ENCODE data around the gene OR51B6. TPM values are rescaled to one million over a fixed set of nuclear protein-coding genes. Genes with fewer than 3 reads are reported as not detected.
"Not testable (repeated sequence)": the region's sequence is repeated elsewhere in the genome, so short reads cannot be mapped to it uniquely, and the experiment has no call there.

OR51B6 gene
- polyA plus RNA-seq, 4 donors: not detected

DNA sequence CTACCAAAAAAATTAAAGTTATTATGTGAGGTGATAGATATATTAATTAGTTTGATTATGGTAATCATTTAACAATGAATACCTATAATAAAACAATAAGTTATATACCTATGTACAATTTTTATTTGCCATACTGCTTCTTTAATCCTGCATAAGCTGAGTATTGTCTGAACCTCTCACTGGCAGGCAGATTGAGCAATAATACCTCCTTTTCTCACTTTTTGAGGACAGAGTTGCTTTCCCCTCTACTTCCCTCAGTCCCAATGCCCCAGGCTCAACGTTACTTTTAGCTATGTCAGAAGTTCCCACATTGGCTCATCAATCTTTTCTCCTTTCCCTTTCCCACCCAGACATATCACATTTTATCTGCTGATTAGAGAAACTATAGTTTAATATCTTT, 1.8 kb upstream of the OR51B6 start:
- no peaks in the 10 kb centered on the region for H3K27me3 ChIP-seq (ENCODE audit: control insufficient read depth in 3 of 3, insufficient read depth in 3 of 3, low read length in 3 of 3)
- no peak overlapping the region for H3K4me3 ChIP-seq (ENCODE audit: low read depth in 1 of 3, low read length in 3 of 3)
- no peak for FAIRE-seq

DNA sequence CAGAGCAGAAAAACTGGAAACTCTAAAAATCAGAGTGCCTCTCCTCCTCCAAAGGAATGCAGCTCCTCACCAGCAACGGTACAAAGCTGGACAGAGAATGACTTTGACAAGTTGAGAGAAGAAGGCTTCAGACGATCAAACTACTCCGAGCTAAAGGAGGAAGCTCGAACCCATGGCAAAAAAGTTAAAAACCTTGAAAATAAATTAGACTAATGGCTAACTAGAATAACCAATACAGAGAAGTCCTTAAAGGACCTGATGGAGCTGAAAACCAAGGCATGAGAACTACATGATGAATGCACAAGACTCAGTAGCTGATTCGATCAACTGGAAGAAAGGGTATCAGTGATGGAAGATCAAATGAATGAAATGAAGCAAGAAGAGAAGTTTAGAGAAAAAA, 4.7 kb downstream of the OR51B6 start:
- not testable (repeated sequence) for FAIRE-seq; DNase-seq; H3K4me1 ChIP-seq (ENCODE audit: control insufficient read depth in 3 of 3, insufficient read depth in 2 of 3, low read depth in 1 of 3, low read length in 2 of 3); H3K36me3 ChIP-seq (ENCODE audit: control insufficient read depth in 3 of 3, insufficient read depth in 2 of 3, low read depth in 1 of 3, low read length in 3 of 3); H3K9me3 ChIP-seq (ENCODE audit: control insufficient read depth in 2 of 2, insufficient read depth in 1 of 2, low read depth in 1 of 2, low read length in 1 of 2); H3K27ac ChIP-seq (ENCODE audit: low read depth in 1 of 3, low read length in 2 of 3); H3K4me3 ChIP-seq (ENCODE audit: low read depth in 1 of 3, low read length in 3 of 3); H3K27me3 ChIP-seq (ENCODE audit: control insufficient read depth in 3 of 3, insufficient read depth in 3 of 3, low read length in 3 of 3)
- WGBS, 3 donors: 81 to 88% (median 85%) methylated on average over 3 to 5 of the region's 5 CpGs

More for the DNA sequence above, 1.8 kb upstream of the OR51B6 start:
- WGBS, 3 donors: 20 to 43% (median 42%) methylated on average over 1 of the region's 1 CpG
- Histone ChIP-seq H3K36me3 (ENCODE audit: control insufficient read depth in 3 of 3, insufficient read depth in 2 of 3, low read depth in 1 of 3, low read length in 3 of 3) (no peaks in the 10 kb centered on the region), H3K9me3 (ENCODE audit: control insufficient read depth in 2 of 2, insufficient read depth in 1 of 2, low read depth in 1 of 2, low read length in 1 of 2) (no peaks in the 10 kb centered on the region), H3K4me1 (ENCODE audit: control insufficient read depth in 3 of 3, insufficient read depth in 2 of 3, low read depth in 1 of 3, low read length in 2 of 3) (no peaks in the 10 kb centered on the region), H3K27ac (ENCODE audit: low read depth in 1 of 3, low read length in 2 of 3) (no peak overlapping the region)
- no peak for DNase-seq

DNA sequence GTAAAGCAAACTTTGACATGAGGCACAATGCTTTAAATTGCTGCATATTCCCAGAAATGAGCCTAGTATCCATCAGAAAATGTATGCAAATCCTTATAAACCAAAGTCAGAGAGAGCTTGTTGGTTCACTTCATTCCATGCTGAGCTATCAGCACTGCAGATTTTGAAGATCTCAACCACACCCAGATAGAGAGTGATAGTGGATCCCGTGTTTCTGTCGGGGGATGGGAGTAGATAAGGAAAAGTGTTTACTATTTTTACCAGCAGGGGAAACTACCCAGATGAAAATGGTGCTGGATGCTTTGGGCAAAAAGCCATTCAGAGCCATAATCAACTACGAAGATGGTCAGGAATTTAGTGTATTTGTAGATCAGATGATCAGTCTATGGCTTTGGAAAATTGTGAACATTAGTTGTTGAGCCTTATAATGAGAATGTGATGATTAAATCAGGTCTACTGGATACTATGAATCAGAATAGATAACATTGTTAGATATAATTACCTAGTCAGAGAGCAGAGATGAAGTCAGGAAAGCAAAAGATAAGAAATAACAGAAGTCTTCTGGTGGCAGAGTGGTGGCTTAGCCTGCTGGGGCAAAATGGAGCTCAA, 10.8 kb downstream of the OR51B6 start:
- no peak overlapping the region for H3K4me3 ChIP-seq (ENCODE audit: low read depth in 1 of 3, low read length in 3 of 3)
- H3K9me3 ChIP-seq (ENCODE audit: control insufficient read depth in 2 of 2, insufficient read depth in 1 of 2, low read depth in 1 of 2, low read length in 1 of 2): no peaks in the 10 kb centered on the region
- H3K27ac ChIP-seq (ENCODE audit: low read depth in 1 of 3, low read length in 2 of 3): no peak overlapping the region
- no peak for DNase-seq
- no peaks in the 10 kb centered on the region for H3K4me1 ChIP-seq (ENCODE audit: control insufficient read depth in 3 of 3, insufficient read depth in 2 of 3, low read depth in 1 of 3, low read length in 2 of 3)
- FAIRE-seq: no peak
- no peaks in the 10 kb centered on the region for H3K36me3 ChIP-seq (ENCODE audit: control insufficient read depth in 3 of 3, insufficient read depth in 2 of 3, low read depth in 1 of 3, low read length in 3 of 3)
- no peaks in the 10 kb centered on the region for H3K27me3 ChIP-seq (ENCODE audit: control insufficient read depth in 3 of 3, insufficient read depth in 3 of 3, low read length in 3 of 3)
- 51 to 59% (median 52%) methylated on average over 3 of the region's 3 CpGs for WGBS, 3 donors

DNA sequence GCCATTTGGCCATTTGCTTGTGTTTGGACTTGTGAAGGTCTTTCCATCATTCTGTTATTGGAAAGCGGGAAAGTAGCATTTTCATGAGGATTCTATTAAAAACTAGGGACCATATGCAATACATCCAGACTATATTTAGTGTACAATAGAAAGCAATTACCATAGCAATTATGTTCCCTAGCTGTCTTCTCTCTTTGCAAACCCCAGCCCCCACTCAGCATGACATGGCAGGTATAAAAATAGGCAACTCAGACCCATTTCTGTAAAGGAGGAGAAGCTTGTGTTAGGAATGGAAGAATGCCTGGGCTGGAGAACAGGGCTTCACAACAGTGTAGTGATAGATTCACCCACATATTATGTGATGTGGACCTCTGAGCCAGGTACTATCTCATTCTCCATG, 12.4 kb downstream of the OR51B6 start:
- Histone ChIP-seq H3K9me3 (ENCODE audit: control insufficient read depth in 2 of 2, insufficient read depth in 1 of 2, low read depth in 1 of 2, low read length in 1 of 2) (no peaks in the 10 kb centered on the region), H3K36me3 (ENCODE audit: control insufficient read depth in 3 of 3, insufficient read depth in 2 of 3, low read depth in 1 of 3, low read length in 3 of 3) (no peaks in the 10 kb centered on the region), H3K4me1 (ENCODE audit: control insufficient read depth in 3 of 3, insufficient read depth in 2 of 3, low read depth in 1 of 3, low read length in 2 of 3) (no peaks in the 10 kb centered on the region), H3K27me3 (ENCODE audit: control insufficient read depth in 3 of 3, insufficient read depth in 3 of 3, low read length in 3 of 3) (no peaks in the 10 kb centered on the region), H3K4me3 (ENCODE audit: low read depth in 1 of 3, low read length in 3 of 3) (no peak overlapping the region), H3K27ac (ENCODE audit: low read depth in 1 of 3, low read length in 2 of 3) (no peak overlapping the region)
- FAIRE-seq: no peak
- DNase-seq: no peak
- 83 to 93% (median 83%) methylated on average over 1 of the region's 1 CpG for WGBS, 3 donors

DNA sequence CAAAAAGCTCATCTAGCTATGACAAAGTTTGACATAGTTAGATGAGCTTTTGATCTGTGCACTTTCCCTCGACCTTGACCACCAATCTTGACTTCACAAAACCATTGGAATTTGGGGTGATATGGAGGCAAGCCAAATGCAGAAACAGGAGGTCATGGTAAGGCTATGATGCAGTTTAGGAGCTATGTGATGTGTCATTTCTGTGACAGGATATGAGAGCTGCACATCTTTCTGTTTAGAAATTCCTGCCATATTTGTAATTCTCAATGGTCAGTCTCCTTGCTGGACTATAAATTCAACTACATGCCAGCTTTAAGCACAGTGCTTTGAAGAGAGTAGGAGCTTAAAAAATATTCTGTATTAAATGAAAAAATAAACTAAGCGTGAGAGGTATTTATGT, 12.9 kb downstream of the OR51B6 start:
- no peaks in the 10 kb centered on the region for H3K36me3 ChIP-seq (ENCODE audit: control insufficient read depth in 3 of 3, insufficient read depth in 2 of 3, low read depth in 1 of 3, low read length in 3 of 3)
- H3K4me1 ChIP-seq (ENCODE audit: control insufficient read depth in 3 of 3, insufficient read depth in 2 of 3, low read depth in 1 of 3, low read length in 2 of 3): no peaks in the 10 kb centered on the region
- FAIRE-seq (no peak), DNase-seq (no peak)
- H3K4me3 ChIP-seq (ENCODE audit: low read depth in 1 of 3, low read length in 3 of 3): no peak overlapping the region
- no peaks in the 10 kb centered on the region for H3K9me3 ChIP-seq (ENCODE audit: control insufficient read depth in 2 of 2, insufficient read depth in 1 of 2, low read depth in 1 of 2, low read length in 1 of 2)
- H3K27me3 ChIP-seq (ENCODE audit: control insufficient read depth in 3 of 3, insufficient read depth in 3 of 3, low read length in 3 of 3): no peaks in the 10 kb centered on the region
- no peak overlapping the region for H3K27ac ChIP-seq (ENCODE audit: low read depth in 1 of 3, low read length in 2 of 3)
- 18 to 53% (median 45%) methylated on average over 1 to 2 of the region's 2 CpGs for WGBS, 3 donors

DNA sequence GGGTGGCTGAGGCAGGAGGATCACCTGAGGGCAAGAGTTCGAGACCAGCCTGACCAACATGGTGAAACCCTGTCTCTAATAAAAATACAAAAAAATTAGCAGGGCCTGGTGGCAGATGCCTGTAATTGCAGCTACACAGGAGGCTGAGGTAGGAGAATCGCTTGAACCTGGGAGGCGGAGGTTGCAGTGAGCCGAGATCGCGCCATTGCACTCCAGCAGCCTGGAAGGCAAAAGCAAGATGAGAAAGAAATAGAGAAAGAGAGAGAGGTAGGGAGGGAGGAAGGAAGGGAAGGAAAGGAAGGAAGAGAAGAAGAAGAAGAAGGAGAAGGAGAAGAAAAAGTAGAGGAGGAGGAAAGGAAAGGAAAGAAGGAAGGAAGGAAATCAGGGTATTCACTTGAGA, 15.1 kb downstream of the OR51B6 start:
- not testable (repeated sequence) for H3K27ac ChIP-seq (ENCODE audit: low read depth in 1 of 3, low read length in 2 of 3); DNase-seq; FAIRE-seq; H3K4me3 ChIP-seq (ENCODE audit: low read depth in 1 of 3, low read length in 3 of 3); H3K27me3 ChIP-seq (ENCODE audit: control insufficient read depth in 3 of 3, insufficient read depth in 3 of 3, low read length in 3 of 3); H3K9me3 ChIP-seq (ENCODE audit: control insufficient read depth in 2 of 2, insufficient read depth in 1 of 2, low read depth in 1 of 2, low read length in 1 of 2); H3K4me1 ChIP-seq (ENCODE audit: control insufficient read depth in 3 of 3, insufficient read depth in 2 of 3, low read depth in 1 of 3, low read length in 2 of 3); H3K36me3 ChIP-seq (ENCODE audit: control insufficient read depth in 3 of 3, insufficient read depth in 2 of 3, low read depth in 1 of 3, low read length in 3 of 3)
- 73 to 90% (median 89%) methylated on average over 6 of the region's 6 CpGs for WGBS, 3 donors

DNA sequence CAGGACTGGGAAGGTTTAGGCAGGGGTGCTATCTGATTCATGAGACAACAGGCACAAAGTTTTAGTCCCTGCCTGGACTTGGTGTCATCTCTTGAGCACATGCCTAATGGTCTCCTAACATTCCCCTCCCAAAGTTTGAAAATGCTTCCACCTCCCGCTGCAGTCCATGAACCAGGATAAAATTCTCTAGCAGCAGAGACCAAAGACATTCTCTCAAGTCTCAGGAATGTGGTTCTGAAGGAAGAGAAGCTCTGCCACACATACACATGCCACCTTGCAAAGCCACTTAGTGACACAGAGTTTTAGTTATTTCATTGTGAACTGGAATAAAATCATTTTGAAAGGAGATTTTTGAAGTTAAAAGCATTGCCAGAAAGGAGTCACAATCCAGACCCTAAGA, 15.5 kb downstream of the OR51B6 start:
- FAIRE-seq: no peak

DNA sequence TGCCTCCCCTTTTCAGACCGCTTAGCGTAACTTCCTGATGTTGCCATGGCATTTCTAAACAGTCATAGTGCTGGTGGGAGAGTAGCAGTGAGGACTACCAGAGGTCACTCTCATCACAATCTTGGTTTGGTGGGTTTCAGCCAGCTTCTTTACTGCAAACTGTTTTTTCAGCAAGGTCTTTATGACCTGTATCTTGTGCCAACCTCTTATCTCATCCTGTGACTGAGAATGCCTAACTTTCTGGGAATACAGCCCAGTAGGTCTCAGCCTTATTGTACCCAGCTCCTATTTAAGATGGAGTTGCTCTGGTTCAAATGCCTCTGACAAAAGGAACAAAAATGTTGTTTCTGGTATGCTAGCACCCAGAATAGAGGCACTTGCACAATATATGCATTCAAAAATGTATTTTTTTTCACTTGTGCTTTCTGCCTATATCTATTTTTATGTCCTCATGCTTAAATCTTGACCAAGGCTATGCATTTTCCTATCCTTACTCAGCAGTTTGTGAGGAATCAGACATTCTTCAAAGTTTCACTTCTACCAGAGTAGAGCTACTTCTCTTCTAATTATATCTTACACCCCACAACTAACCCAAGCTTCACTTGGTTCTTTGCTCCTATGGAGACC, 16.3 kb downstream of the OR51B6 start:
- FAIRE-seq: no peak
- Histone ChIP-seq H3K4me3 (ENCODE audit: low read depth in 1 of 3, low read length in 3 of 3) (no peak overlapping the region), H3K36me3 (ENCODE audit: control insufficient read depth in 3 of 3, insufficient read depth in 2 of 3, low read depth in 1 of 3, low read length in 3 of 3) (no peaks in the 10 kb centered on the region), H3K4me1 (ENCODE audit: control insufficient read depth in 3 of 3, insufficient read depth in 2 of 3, low read depth in 1 of 3, low read length in 2 of 3) (no peaks in the 10 kb centered on the region), H3K27ac (ENCODE audit: low read depth in 1 of 3, low read length in 2 of 3) (no peak overlapping the region), H3K9me3 (ENCODE audit: control insufficient read depth in 2 of 2, insufficient read depth in 1 of 2, low read depth in 1 of 2, low read length in 1 of 2) (no peaks in the 10 kb centered on the region), H3K27me3 (ENCODE audit: control insufficient read depth in 3 of 3, insufficient read depth in 3 of 3, low read length in 3 of 3) (no peaks in the 10 kb centered on the region)
- 37 to 93% (median 81%) methylated on average over 2 of the region's 2 CpGs for WGBS, 3 donors
- no peak for DNase-seq

More for the DNA sequence above, 15.5 kb downstream of the OR51B6 start:
- no peak overlapping the region for H3K27ac ChIP-seq (ENCODE audit: low read depth in 1 of 3, low read length in 2 of 3)
- H3K9me3 ChIP-seq (ENCODE audit: control insufficient read depth in 2 of 2, insufficient read depth in 1 of 2, low read depth in 1 of 2, low read length in 1 of 2): no peaks in the 10 kb centered on the region
- no peak overlapping the region for H3K4me3 ChIP-seq (ENCODE audit: low read depth in 1 of 3, low read length in 3 of 3)
- 0 to 65% (median 53%) methylated on average over 1 of the region's 1 CpG for WGBS, 3 donors
- H3K4me1 ChIP-seq (ENCODE audit: control insufficient read depth in 3 of 3, insufficient read depth in 2 of 3, low read depth in 1 of 3, low read length in 2 of 3): no peaks in the 10 kb centered on the region
- H3K36me3 ChIP-seq (ENCODE audit: control insufficient read depth in 3 of 3, insufficient read depth in 2 of 3, low read depth in 1 of 3, low read length in 3 of 3): no peaks in the 10 kb centered on the region
- H3K27me3 ChIP-seq (ENCODE audit: control insufficient read depth in 3 of 3, insufficient read depth in 3 of 3, low read length in 3 of 3): no peaks in the 10 kb centered on the region
- DNase-seq: no peak
